NCI-H345 (cell line): Measurements from ENCODE around the gene KTI12.
"Not testable (repeated sequence)": the region's sequence is repeated elsewhere in the genome, so short reads cannot be mapped to it uniquely, and the experiment has no call there.

Source experiments
- DNase-seq: peaks from one replicate; lab custom pipeline; 2025; lab: John Stamatoyannopoulos, UW

Gene KTI12

GRCh38 chr1:52037909-52038308 lies 4.3 kb upstream of the KTI12 start:
- no peak for DNase-seq

GRCh38 chr1:52037402-52037814 lies 3.8 kb upstream of the KTI12 start:
- no peak for DNase-seq

- DNase-seq: no peak
Measured at GRCh38 chr1:52034050-52034384, 407 bp upstream of the KTI12 start.

GRCh38 chr1:52032785-52033131 lies 852 bp downstream of the KTI12 start:
- DNase-seq: no peak

- no peak for DNase-seq
Measured at GRCh38 chr1:52032124-52032784, 1.4 kb downstream of the KTI12 start.

GRCh38 chr1:52028839-52029238 lies 4.8 kb downstream of the KTI12 start:
- DNase-seq: not testable (repeated sequence)

GRCh38 chr1:52028328-52028727 lies 5.3 kb downstream of the KTI12 start:
- DNase-seq: no peak

- DNase-seq: no peak
Measured at GRCh38 chr1:52026278-52026677, 7.3 kb downstream of the KTI12 start.

GRCh38 chr1:52022133-52022532 lies 11.5 kb downstream of the KTI12 start:
- no peak for DNase-seq

GRCh38 chr1:52008071-52008809 lies 25.4 kb downstream of the KTI12 start:
- no peak for DNase-seq

- DNase-seq: no peak
Measured at GRCh38 chr1:52007215-52008002, 26.2 kb downstream of the KTI12 start.

- not testable (repeated sequence) for DNase-seq
Measured at GRCh38 chr1:52006081-52006553, 27.5 kb downstream of the KTI12 start.

GRCh38 chr1:52005548-52005947 lies 28.1 kb downstream of the KTI12 start:
- not testable (repeated sequence) for DNase-seq

- DNase-seq: no peak
Measured at GRCh38 chr1:52003877-52004276, 29.7 kb downstream of the KTI12 start.

- DNase-seq: peak; percentile 90
Measured at GRCh38 chr1:52002038-52002917, 31.3 kb downstream of the KTI12 start.

GRCh38 chr1:51998701-51999100 lies 34.9 kb downstream of the KTI12 start:
- no peak for DNase-seq

GRCh38 chr1:51997974-51998382 lies 35.6 kb downstream of the KTI12 start:
- no peak for DNase-seq

GRCh38 chr1:51990478-51990965 lies 43.1 kb downstream of the KTI12 start, which contains the start of gene RAB3B:
Gene RAB3B, minus strand, starts transcription at chr1:51990700. Its CDS starts 13,583 bp downstream, at chr1:51977117.
- peak; percentile 87 for DNase-seq

- DNase-seq: no peak
Measured at GRCh38 chr1:51989582-51990477, 43.8 kb downstream of the KTI12 start.

GRCh38 chr1:51988254-51988653 lies 45.4 kb downstream of the KTI12 start:
- DNase-seq: no peak

GRCh38 chr1:51986718-51987117 lies 46.9 kb downstream of the KTI12 start:
- DNase-seq: peak; percentile 57
